NCI-H2227 (cell line): ENCODE data around the gene DEPDC1B.
A peak's percentile ranks its signal among the peaks of the same experiment; 100 is the strongest.
"Not testable (repeated sequence)": the region's sequence is repeated elsewhere in the genome, so short reads cannot be mapped to it uniquely, and the experiment has no call there.

ENCODE experiments used
- DNase-seq: peaks from one replicate; lab custom pipeline; 2025; ENCODE audit not compliant: unreplicated experiment; lab: John Stamatoyannopoulos, UW

DEPDC1B gene

DNA sequence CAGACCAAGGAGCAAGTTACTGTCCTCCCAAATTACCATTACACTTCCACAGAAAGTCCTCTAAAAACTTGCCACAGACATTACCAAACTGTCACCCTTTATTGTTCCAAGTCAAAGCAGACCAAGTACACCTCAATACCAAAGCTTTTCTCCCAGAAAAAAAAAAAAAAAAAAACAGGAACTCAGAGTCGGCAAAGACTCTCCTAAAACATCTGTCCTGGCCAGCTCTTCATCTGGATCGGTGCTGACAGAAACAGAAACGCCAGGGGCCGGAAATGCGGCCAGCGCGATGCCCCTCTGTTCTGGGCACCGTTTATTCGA, 718 bp downstream of the DEPDC1B start:
- no peak for DNase-seq

DNA sequence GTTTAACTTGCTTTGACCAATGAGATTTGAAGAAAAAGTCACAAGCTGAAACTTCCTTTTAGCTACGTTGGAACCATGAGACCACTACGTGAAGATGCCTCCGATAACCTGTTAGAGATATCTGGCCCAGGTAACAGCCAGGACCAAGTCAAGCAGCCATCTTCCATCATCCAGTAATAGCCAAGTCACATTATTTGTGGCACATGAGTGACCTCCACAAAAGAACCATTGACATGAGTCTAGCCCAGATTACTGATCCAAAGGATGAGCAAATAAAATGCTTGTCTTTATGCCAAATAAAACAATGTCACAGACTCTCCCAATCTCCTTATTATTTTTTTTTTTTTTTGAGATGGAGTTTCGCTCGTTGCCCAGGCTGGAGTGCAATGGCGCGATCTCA, 1.6 kb downstream of the DEPDC1B start:
- no peak for DNase-seq

DNA sequence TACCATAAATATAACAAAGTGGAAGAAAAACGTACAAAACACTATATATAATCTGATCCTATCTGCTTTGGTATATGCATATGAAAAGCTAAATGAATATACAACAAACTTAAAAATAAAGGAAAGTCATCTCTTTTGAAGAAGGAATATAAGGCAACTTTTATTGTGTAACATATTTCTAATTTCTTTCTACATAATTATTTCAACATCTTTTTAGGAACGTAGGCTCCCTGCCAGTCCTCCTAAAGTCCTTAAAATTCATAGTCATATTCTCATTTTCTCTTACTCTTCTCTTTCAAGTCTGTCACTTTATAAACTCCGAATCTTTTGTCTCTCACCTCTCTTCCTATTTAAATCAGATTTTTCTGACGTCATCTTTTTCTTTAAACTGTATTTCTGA, 9.6 kb downstream of the DEPDC1B start:
- no peak for DNase-seq

DNA sequence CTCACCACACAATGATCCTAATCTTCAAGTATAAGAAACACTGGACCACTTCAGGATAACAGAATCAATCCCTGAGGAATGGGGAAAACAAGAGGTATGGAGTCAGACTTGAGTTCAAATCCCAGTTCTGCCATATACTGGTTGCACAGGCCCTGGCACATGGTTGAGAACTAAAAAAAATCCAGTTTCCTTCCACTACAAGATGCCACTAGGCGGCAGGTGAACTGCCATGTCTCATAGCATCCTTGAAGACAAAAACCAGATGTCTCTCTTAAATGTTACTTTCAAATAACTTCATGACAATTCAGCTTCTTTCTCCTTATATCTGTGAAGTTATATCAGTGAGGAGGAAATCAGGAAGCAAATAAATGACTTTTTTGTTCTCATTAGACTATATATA, 11.0 kb downstream of the DEPDC1B start:
- no peak for DNase-seq

DNA sequence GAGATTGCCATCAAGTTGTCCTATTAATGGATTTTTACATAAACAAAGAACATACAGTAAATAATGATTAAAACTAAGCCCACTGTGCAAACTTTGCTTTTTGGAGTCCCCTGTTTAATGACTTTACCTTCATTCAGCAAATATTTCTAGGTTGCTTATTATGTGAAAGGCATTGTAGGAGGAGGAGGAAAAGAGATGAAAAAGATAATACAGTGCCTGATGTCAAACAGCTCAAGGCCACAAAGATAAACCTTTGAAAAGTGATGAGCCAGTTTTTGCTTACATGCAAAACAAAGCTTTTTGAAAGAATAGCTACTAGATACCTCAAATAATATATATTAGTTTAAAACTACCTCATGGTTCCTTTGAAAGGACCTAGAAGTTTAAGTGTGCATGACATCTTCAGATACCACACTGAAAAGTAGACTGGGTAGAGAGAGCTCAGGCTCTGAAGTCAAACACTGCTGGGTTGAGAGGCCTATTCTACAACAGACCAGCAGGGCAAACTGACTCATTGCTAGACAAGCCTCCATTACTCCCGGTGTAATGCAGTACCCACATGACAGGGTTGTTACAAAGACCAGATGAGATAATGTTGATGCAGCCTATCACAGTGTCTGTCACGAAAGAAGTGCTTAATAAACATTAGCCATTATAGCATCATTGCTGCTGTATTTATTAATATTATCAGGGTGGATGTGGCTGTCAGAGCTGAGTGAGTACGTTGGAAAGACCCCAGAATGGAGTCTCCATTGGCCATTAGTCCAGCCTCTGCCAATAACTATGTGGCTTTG, 11.8 kb downstream of the DEPDC1B start:
- DNase-seq = peak; percentile 48

DNA sequence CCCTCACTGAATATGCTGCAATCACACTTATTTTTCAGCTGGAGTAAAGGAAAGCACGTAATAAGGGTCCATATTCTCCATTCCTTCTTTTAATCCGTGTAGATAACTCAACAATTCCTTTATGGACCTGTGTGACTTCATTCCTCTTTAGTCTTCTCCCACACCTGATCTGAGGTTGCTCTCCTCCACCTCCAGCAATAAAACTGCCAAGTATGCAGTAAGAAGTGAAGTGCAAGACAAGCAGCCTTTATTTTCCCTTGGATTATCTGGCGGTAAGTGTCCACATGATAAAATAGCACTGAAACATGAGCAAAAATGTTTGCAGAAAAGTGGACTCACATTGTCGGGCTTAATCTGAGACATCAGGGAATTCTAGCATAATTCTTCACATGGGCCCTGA, 13.8 kb downstream of the DEPDC1B start:
- DNase-seq = no peak

DNA sequence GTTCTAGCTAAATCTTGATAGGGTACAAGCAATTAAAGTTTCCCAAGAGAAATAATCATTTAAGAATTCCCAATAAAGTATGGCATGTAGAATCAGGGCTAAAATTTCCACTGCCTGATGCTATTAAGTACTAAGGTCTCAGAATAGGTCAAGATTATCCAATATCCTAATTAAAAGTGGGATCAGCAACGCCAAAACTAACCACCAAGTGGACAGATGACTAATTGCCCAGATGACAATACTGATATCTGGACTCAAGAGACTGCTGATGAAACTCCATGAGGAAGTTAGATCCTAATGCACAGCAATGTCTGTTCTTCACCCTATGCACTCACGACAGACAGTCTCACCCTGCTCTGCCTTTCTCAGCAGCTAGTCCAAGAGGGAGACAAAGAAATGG, 14.3 kb downstream of the DEPDC1B start:
- DNase-seq = no peak

DNA sequence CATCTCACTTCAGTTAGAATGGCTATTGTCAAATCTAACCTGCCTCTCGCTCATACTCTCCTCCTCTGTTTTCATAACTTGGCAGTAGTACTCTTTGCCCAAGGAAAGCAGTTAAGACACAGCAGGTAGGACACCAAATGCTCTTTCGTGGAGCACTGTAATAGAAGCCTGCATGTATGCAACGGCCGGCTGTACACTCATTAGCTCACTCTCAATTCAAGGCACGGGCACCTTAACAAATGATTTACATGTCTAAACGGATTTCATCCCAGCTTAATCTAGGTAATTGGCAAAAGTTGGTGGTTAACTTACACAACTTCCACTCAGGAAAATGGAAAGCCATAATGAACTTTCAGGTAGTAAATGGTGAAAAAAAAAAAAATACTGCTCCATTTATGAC, 14.9 kb downstream of the DEPDC1B start:
- DNase-seq = no peak

DNA sequence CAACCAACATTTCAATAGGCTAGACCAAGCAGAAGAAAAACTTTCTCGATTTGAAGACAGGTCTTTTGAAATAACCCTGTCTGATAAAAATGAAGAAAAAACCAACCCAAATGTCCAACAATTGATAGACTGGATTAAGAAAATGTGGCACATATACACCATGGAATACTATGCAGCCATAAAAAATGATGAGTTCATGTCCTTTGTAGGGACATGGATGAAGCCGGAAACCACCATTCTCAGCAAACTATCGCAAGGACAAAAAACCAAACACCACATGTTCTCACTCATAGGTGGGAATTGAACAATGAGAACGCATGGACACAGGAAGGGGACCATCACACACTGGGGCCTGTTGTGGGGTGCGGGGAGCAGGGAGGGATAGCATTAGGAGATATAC, 18.0 kb downstream of the DEPDC1B start:
- DNase-seq = not testable (repeated sequence)

DNA sequence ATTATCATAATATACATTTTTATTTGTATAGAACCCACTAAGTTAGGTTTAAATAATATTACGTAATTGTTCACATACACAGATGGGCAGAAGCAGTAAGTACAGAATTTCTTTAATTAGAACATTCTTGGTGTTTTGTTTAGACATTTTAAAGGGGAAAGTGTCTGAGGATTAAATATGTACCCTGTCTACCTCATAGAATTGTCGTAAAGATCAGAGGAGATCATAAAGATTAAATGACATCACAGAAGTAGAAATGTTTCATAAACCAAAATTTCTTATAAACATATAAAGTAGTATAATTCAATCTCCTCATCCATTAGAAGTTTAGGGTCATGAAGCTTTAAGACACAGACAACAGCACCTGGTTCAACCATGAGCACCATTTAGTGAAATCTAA, 20.1 kb downstream of the DEPDC1B start:
- no peak for DNase-seq

DNA sequence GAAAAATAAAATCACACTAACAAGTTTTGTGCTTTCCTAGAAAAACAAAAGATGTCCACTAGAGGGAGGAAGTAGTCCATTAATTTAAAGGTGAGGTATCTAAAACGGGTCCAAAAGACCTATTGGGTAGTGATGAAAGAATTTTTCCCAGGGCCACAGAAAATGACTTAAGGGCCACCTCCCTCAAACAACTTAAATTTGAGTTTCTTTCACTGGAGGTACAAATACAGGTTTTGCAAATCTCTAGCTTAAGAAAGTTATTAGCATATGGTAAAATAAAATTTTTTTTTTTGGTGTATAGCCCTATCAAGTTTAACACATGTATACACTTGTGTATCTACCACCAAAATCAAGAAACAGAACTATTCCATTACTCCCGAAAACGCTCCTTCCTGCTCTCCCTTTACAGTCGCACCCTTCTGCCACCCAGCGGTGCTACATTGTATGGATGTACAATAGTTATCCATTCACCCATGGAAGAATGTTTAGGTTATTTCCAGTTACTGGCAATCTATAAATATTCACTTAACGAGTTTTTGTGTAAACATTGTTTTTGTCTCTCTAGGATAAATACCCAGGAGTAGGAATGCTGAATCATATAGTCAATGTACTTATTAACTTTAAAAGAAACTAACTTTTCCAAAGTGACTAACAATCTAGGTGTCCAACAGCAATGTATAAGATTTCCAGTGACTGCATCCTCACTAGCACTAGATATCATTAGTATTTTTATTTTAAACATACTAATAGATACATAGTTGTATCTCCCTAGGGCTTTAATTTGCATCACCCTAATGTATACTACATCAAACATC, 21.9 kb downstream of the DEPDC1B start:
- DNase-seq = peak; percentile 17

DNA sequence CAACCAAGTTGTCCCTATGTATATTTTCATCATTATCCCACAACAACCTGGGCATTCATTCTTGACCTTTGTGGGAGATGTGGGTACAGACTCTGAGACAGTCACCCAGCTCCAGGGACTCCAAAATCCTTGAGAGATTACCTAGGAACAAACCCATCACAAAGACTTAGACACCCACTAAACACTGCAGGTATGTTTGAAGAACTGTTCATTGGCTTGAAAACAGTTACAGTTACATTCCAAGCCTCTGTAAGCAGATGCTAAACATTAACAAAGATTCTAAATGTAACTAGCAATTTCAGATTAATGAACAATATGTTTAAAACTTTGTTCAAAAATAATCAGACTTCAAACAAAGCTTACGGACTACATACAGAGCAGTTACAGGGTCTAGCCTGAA, 24.7 kb downstream of the DEPDC1B start:
- no peak for DNase-seq

DNA sequence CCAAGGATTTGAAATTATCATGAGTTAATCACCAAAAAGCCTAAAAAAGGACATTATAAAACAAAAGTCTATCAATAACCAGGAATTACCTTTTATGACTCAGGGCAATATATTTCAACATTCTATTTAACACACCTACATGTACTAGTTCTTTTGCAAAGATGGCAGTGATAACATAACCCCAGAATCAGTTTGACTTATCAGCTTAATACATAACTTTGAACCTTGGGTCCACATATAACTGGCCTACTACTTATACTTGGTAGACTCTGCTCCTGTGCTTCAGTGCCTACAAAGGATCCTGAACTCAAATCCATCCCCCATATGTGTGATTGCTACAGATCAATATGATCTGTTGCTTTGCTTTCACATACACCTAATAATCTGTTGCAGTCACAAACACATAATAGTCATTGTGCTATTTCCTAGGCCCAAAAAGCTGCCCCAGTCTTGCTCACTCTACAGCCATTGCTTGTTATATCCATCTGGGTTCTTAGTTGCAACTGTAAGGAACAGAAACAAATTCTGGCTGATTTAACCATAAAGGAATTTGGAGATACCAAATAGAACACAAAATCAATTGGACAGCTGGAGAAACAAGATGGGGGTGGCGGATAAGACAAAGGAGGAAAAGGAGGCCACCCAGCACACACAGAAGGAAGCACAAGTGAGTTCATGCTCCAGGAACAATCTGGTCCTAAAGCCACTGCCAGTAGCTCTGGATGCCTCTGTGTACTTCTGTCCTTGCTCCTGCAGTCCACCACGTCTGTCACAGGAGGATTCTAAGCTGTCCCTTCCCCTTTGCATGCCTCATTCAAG, 25.5 kb downstream of the DEPDC1B start:
- no peak for DNase-seq

DNA sequence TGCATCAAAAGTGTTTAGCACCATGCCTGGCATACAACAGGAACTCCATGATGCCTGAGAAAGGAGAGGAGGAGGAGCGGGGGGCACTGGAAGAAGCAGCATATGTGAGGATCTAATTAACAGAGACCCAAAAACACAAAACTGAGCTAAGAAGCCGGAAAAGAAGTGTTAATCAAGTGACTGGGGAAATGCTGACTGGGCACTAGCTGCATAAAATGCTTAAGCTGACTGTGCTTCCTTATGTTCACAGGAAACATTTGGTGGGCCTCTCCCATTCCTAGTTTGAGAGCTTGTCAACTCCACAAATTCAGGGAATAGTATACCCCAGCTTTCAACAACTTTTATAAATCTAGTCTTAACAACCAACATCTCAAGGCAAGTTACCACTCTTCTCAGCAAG, 26.6 kb downstream of the DEPDC1B start:
- DNase-seq = no peak

DNA sequence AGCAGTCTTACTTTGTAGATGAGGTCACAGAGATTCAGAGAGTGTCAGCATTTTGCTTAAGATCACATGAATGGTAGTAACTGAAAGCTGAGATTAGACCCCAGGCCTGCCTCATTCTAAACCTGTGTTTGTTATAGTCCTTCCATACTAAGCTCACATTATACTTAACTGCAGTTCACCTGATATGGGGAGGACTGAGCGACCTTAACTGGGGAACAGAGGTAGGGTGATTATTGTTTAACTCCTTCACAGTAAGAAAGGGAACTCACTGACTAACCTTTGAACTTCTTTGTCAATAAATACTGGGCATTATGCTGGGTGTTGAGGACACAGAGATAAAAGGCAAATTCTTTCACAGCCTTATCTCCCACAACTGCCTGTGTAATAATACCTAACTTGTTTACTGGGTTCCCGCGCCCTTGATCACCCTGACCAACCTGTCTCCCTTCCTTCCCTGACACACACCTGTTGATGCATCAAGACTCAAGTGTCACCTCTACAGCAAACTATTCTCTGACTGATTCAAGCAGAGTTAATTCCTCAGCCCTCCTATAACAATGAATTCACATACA, 27.2 kb downstream of the DEPDC1B start:
- no peak for DNase-seq

DNA sequence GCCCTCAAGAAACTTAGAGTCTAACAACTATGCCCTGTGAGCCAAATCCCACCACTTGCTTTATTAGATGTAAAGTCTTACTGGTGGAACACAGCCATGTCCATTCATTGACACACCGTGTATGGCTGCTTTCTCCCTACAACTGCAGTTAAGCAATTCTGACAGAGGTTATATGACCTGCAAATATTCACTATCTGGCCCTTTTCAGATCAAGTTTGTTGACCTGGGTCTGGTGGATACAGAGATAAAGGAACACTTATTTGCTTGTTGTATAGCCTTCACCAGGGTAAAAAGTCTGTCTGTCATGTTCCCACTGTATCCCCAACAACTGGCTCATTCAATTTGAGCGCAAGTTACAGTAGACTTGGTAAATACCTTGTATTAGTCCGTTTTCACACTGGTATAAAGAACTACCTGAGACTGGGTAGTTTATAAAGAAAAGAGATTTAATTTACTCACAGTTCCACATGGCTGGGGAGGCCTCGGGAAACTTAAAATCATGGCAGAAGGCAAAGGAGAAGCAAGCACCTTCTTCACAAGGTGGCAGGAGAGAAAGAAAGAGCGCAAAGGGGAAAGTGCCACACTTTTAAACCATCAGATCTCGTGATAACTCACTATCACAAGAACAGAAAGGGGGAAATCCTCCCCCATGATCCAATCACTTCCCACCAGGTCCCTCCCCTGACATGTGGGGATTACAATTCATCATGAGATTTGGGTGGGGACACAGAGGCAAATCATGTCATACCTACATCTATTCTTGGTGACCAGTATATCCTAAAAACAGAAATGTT, 27.9 kb downstream of the DEPDC1B start:
- no peak for DNase-seq

DNA sequence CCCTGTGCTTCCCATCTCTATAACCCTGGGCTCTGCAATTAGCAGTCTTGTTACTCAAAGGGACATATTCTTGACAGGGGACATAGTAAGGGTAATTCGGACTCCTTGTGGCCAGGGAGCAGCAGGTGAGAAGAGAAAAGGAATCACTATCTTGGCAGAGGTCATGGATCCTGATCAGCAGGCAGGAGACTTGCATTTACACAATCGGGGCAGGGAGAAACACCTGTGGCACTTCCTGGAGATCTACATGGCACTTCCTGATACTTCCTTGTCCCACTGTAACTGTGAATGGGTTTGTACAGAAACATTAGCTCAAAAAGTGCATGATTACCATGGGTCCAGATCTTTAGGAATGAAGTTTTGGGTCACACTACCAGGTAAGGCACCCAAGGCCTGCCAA, 29.2 kb downstream of the DEPDC1B start:
- DNase-seq = no peak

DNA sequence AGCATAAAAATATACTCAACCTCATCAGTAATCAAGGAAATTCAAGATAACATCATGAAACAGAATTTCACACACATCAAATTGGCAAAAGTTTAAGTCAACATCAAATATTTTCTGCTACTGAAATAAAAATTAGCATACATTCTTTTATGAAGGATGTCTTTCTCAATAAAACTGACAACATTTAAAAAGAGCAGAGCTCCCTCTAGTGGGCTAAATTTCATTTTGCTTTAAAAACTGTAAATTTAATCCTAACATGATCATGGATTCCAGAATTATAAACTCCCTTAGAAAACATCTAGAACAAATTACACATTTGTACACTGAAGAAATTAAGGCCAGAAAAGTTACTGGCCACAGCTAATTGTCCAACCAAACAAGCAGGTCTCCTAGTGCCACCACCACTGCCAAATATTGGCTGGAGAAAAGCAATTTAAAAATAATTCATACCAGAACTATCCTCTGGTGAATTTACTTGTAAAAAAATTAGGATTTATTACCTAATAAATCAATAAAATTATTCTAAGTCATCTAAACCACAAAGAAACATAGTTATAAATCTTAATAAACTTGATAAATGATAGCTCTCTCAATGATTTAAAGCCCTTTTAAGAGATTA, 31.2 kb downstream of the DEPDC1B start:
- DNase-seq = peak; percentile 17

DNA sequence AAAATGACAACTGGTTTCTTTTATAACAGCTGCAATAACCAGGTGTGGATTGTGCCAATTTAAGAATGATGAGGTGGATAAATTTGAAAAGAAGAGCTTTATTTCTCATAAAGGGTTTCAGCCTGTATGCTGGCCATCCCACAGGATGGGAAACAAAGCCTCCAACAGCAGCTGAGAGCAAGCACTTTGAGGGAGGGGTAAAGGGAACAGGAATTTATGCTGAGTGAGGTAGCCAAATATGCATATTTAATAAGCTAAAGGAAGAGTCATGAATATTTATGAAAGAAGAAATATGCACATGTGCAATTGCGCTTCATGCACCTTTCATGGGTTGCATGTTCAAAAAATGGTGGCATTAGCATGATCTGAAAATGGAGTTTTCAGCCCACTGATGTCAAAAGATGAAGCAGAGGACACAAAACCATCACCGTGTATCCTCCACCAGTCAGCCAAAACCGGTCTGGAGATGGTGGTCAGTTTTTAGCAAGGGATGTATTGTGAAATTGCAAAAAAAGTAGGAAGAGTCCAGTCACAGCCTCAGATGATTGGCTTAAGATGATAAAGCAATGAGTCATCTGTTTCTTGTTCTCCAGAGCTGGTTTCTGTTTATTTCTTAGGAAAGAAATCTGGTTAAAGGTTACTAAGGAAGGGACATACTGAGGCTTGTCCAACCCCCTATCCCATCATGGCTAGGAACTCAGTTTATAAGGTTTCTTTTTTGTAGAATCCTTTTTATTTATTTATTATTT, 47.9 kb downstream of the DEPDC1B start:
- no peak for DNase-seq
